K562 (cell line): Measurements from ENCODE around the gene TMEM88. TPM values are rescaled to one million over a fixed set of nuclear protein-coding genes. Genes with fewer than 3 reads are reported as not detected.

ENCODE experiments used
- ATAC-seq: fragments of 200-7000 bp; cut with Tn5 transposase; 3 replicates; pipeline ENCODE4 v1.9.1; 2020; ENCODE audit warnings: moderate library complexity
- BruUV-seq: library from RNA; stranded (reverse); fragments of 400-500 nt; replicated peaks from 2 replicates; lab custom pipeline; 2021; lab: Mats Ljungman, UMichigan
- CTCF ChIA-PET: fragments of 300-600 bp; formaldehyde crosslinking; extraction: SDS; loops from one replicate; lab custom pipeline; 2021; ENCODE audit warnings: low intra/inter-chr PET ratio; lab: Yijun Ruan, JAX
- POLR2A ChIA-PET: fragments of 300-600, 350-650 bp; sonication (Branson Sonifier 250); formaldehyde crosslinking; extraction: SDS; loops from one replicate; lab custom pipeline; 2021; ENCODE audit warnings: antibody characterized with exemption, inconsistent platforms; lab: Yijun Ruan, JAX
- DNase-seq, 4 experiments: peaks; one replicate each; pipeline versions ENCODE4 v3.0.0 to v3.0.0-alpha.2; 2011 to 2018; ENCODE audit warnings: low spot score in 3 of 4, mixed read lengths in 3 of 4; ENCODE audit errors: extremely low read depth in 1 of 4
- FAIRE-seq: peaks from 2 replicates; lab custom pipeline; 2011; peaks lifted over from hg19 to GRCh38; lab: Jason Lieb, UNC
- H2AFZ ChIP-seq: 2 replicates; pipeline ENCODE4 v1.6.0; 2011; ENCODE audit warnings: low read depth, low read length, control low read depth, inconsistent platforms
- H3K27ac ChIP-seq: fragments of 200-600 bp; 3 replicates; pipeline ENCODE4 v1.8.0; 2011; ENCODE audit warnings: low read depth, mild to moderate bottlenecking, control low read depth, inconsistent platforms, low read length, moderate library complexity, mixed read lengths; ENCODE audit errors: extremely low read depth
- H3K27me3 ChIP-seq, 2 experiments: fragments of 300-600 bp in 1 of 2; 2 replicates in 1 of 2; 3 replicates in 1 of 2; pipeline versions ENCODE4 v1.6.0 to v1.8.0; 2011; ENCODE audit warnings: inconsistent platforms in 2 of 2, low read length in 2 of 2, mild to moderate bottlenecking in 1 of 2, mixed read lengths in 1 of 2, moderate library complexity in 1 of 2; ENCODE audit not compliant: control insufficient read depth in 2 of 2, insufficient read depth in 2 of 2
- H3K36me3 ChIP-seq: fragments of 300-600 bp; 3 replicates; pipeline ENCODE4 v1.8.0; 2011; ENCODE audit warnings: mild to moderate bottlenecking, low read length, inconsistent platforms; ENCODE audit not compliant: control insufficient read depth, insufficient read depth
- H3K4me1 ChIP-seq, 2 experiments: fragments of 200-600 bp in 1 of 2; replicated peaks in 1 of 2; 2 replicates in 1 of 2; 3 replicates in 1 of 2; pipeline versions ENCODE4 v1.5.1 to v1.8.0; 2011; ENCODE audit warnings: inconsistent platforms in 2 of 2, low read length in 2 of 2, mild to moderate bottlenecking in 1 of 2, mixed read lengths in 1 of 2, moderate library complexity in 1 of 2; ENCODE audit not compliant: control insufficient read depth in 2 of 2, insufficient read depth in 2 of 2
- H3K4me2 ChIP-seq: 2 replicates; pipeline ENCODE4 v1.6.1; 2011; ENCODE audit warnings: low read length, control low read depth, inconsistent platforms, mixed read lengths; ENCODE audit not compliant: insufficient read depth
- H3K4me3 ChIP-seq: fragments of 200-600 bp; sonication (generic), shearing (Covaris generic); 2 replicates; pipeline ENCODE4 v1.5.1; 2016; ENCODE audit warnings: control low read depth, inconsistent platforms
- H3K79me2 ChIP-seq: fragments of 200-600 bp; 3 replicates; pipeline ENCODE4 v1.8.0; 2011; ENCODE audit warnings: low read length, inconsistent platforms; ENCODE audit not compliant: control insufficient read depth, insufficient read depth
- H3K9ac ChIP-seq, 2 experiments: 2 replicates each; pipeline versions ENCODE4 v1.6.0 to v1.6.1; 2011; ENCODE audit warnings: low read depth in 2 of 2, low read length in 2 of 2, control low read depth in 1 of 2, inconsistent platforms in 1 of 2, mild to moderate bottlenecking in 1 of 2, mixed read lengths in 1 of 2; ENCODE audit not compliant: insufficient read depth in 1 of 2
- H3K9me1 ChIP-seq: one replicate; pipeline ENCODE4 v1.6.0; 2011; ENCODE audit warnings: inconsistent platforms, mild to moderate bottlenecking, low read length, moderate library complexity; ENCODE audit not compliant: control insufficient read depth, insufficient read depth
- H3K9me3 ChIP-seq: replicated peaks from 2 replicates; pipeline ENCODE4 v1.5.1; 2011; ENCODE audit warnings: low read depth, low read length, inconsistent platforms; ENCODE audit not compliant: control insufficient read depth, insufficient read depth
- H4K20me1 ChIP-seq: replicated peaks from 2 replicates; pipeline ENCODE4 v1.6.1; 2011; ENCODE audit warnings: low read length, inconsistent platforms, mixed read lengths; ENCODE audit not compliant: control insufficient read depth, insufficient read depth
- ARID1B ChIP-seq: fragments of 450-650 bp; IDR thresholded peaks from 2 replicates; pipeline ENCODE4 v1.6.1; 2016; ENCODE audit warnings: antibody characterized with exemption, mild to moderate bottlenecking, inconsistent platforms
- BCL6 ChIP-seq: fragments of 250-450 bp; sonication (Bioruptor Pico); IDR thresholded peaks from 2 replicates; pipeline ENCODE4 v1.4.0; 2020
- DPF2 ChIP-seq: fragments of 450-650 bp; IDR thresholded peaks from 2 replicates; pipeline ENCODE4 v1.6.1; 2016
- FIP1L1 ChIP-seq: fragments of 200-400 bp; formaldehyde crosslinking; IDR thresholded peaks from 2 replicates; pipeline ENCODE4 v1.6.1; 2018; ENCODE audit warnings: mild to moderate bottlenecking, low read depth, low read length; ENCODE audit not compliant: poor library complexity, severe bottlenecking
- FOS ChIP-seq: IDR thresholded peaks from 3 replicates; pipeline ENCODE4 v1.6.1; 2011; ENCODE audit not compliant: insufficient read length; ENCODE audit errors: extremely low read depth
- POLR3A ChIP-seq: IDR thresholded peaks from 2 replicates; pipeline ENCODE4 v1.6.1; 2011; ENCODE audit warnings: borderline replicate concordance, mild to moderate bottlenecking, moderate library complexity; ENCODE audit not compliant: insufficient read length, insufficient read depth; ENCODE audit errors: extremely low read depth
- STAT5B ChIP-seq: fragments of 250-450 bp; sonication (Bioruptor Pico); IDR thresholded peaks from 2 replicates; pipeline ENCODE4 v1.8.0; 2021; ENCODE audit warnings: mild to moderate bottlenecking, inconsistent platforms
- ZNF586 ChIP-seq: fragments of 450-650 bp; formaldehyde crosslinking; conservative IDR thresholded peaks from 2 replicates; pipeline ENCODE4 v1.4.0; 2020; ENCODE audit warnings: mild to moderate bottlenecking, moderate library complexity
- ZNF707 ChIP-seq: fragments of 250-450 bp; sonication (Bioruptor Pico); conservative IDR thresholded peaks from 2 replicates; pipeline ENCODE4 v1.8.0; 2022; ENCODE audit warnings: inconsistent platforms, mild to moderate bottlenecking, moderate library complexity
- ZZZ3 ChIP-seq: fragments of 450-650 bp; IDR thresholded peaks from 2 replicates; pipeline ENCODE4 v1.6.1; 2016; ENCODE audit warnings: antibody characterized with exemption, mild to moderate bottlenecking, moderate library complexity
- WGBS: fragments of 100-300 bp; shearing (Covaris generic); methylation state at CpG from one replicate; pipeline ENCODE4 v1.1.6; 2016; ENCODE audit warnings: low coverage, mixed read lengths; ENCODE audit not compliant: insufficient coverage; ENCODE audit errors: missing lambda C conversion rate; 5-methylcytosine and 5-hydroxymethylcytosine counted together
- in situ Hi-C: fragments of 300-500 bp; cut with MboI; formaldehyde crosslinking; loops from 4 replicates; pipeline ENCODE4 v1.15.0; 2018; ENCODE audit warnings: inconsistent platforms, mixed read lengths
- intact Hi-C: fragments of 100-400 bp; cut with micrococcal nuclease; formaldehyde crosslinking; loops from 2 replicates; pipeline ENCODE4 v1.14.2; 2022
- polyA plus RNA-seq, 8 experiments: library from polyadenylated mRNA; depleted of rRNA in 4 of 8; stranded (reverse) in 5 of 8; unstranded in 3 of 8; fragments of >200 nt; fragmentation: Nextera tagmentation in 2 of 8; fragmentation: Illumina TruSeq in 1 of 8; extraction: Ambion mirVana in 2 of 8; extraction: Trizol in 1 of 8; gene quantifications; 2 replicates each; pipeline versions ENCODE4 v1.2.1 to v1.2.3, GENCODE V29; 2011 to 2014; ENCODE audit warnings: inconsistent platforms in 1 of 8, missing spikeins in 1 of 8
- total RNA-seq, 7 experiments: library from RNA; depleted of rRNA in 6 of 7; stranded (reverse); fragments of >200 nt in 6 of 7; fragmentation: Illumina TruSeq in 2 of 7; extraction: Trizol in 2 of 7; gene quantifications; 2 replicates each; pipeline versions ENCODE4 v1.2.1 to v1.2.3, GENCODE V29; 2011 to 2021; ENCODE audit warnings: low replicate concordance in 1 of 7
- TF ChIP-seq, protein P1 (sequence below): fragments of 250-450 bp; sonication (Bioruptor Pico); IDR thresholded peaks from 2 replicates; pipeline ENCODE4 v1.4.0; 2020; ENCODE audit warnings: mild to moderate bottlenecking, moderate library complexity
- TF ChIP-seq, protein P2 (sequence below): sonication (generic); formaldehyde crosslinking; IDR thresholded peaks from 2 replicates; pipeline ENCODE4 v1.8.1; 2022; ENCODE audit warnings: missing genetic modification reagents
- TF ChIP-seq, protein P3 (sequence below): fragments of 450-650 bp; IDR thresholded peaks from 2 replicates; pipeline ENCODE4 v1.6.1; 2014; ENCODE audit warnings: low read depth, mild to moderate bottlenecking, moderate library complexity, borderline replicate concordance
- TF ChIP-seq, protein P4 (sequence below): IDR thresholded peaks from 3 replicates; pipeline ENCODE4 v1.6.1; 2011; ENCODE audit warnings: borderline replicate concordance, mild to moderate bottlenecking; ENCODE audit not compliant: insufficient read length, insufficient read depth

TMEM88 gene
- total and polyA plus RNA-seq, 9 of the 15 experiments (the other 6 are each of a cell fraction or from before 2014, with no cell fraction given), result 0.10 to 1.4 (median 0.36) TPM; not detected in 3

DNA sequence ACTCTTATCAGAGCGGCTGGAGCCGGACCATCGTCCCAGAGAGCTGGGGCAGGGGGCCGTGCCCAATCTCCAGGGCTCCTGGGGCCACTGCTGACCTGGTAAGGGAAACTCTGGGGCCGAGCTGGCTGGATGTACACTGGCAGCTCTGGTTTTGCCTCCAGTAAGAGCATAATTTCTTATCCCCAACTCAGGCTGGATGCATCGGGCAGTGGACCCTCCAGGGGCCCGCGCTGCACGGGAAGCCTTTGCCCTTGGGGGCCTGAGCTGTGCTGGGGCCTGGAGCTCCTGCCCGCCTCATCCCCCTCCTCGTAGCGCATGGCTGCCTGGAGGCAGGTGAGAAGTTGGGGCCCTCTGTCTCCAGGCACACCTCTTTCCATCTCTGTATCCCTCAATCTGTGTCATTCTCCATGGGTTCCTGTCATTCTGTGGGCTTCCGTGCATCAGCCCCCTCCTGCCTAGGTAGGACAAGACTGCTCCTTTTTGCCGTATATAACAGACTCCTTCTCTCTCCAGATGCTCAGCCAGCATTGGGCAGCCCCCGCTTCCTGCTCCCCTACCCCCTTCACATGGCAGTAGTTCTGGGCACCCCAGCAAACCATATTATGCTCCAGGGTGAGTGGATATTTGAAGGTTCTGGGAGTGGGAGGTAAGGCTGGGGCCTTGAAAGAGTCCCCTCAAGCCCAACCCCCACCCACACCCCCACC lies 9.4 kb upstream of the TMEM88 start:
- H2AFZ ChIP-seq, result no peak overlapping the region
- H3K9me3 ChIP-seq, result no peaks in the 10 kb centered on the region
- intact Hi-C loops (no loop called here), in situ Hi-C loops (no loop called here)
- FAIRE-seq, result no peak
- H3K4me1 ChIP-seq, result peaks cover 8 to 45% of the 10 kb centered on the region in 2 experiments; a peak in 4 of 5 replicates
- H3K9ac ChIP-seq, result peak overlapping the region; percentile 90 to 97
- no TSS peak for BruUV-seq
- 75% methylated on average over 9 of the region's 15 CpGs for WGBS
- H3K4me2 ChIP-seq, result peak overlapping the region; percentile 92
- H3K9me1 ChIP-seq, result peaks cover 3% of the 10 kb centered on the region
- H4K20me1 ChIP-seq, result peaks cover 4% of the 10 kb centered on the region
- CTCF ChIA-PET, result no interaction called here
- TF ChIP-seq FIP1L1, result no peak
- TF ChIP-seq POLR3A, result no peak
- no peak for TF ChIP-seq FOS
- TF ChIP-seq, protein P1, sequence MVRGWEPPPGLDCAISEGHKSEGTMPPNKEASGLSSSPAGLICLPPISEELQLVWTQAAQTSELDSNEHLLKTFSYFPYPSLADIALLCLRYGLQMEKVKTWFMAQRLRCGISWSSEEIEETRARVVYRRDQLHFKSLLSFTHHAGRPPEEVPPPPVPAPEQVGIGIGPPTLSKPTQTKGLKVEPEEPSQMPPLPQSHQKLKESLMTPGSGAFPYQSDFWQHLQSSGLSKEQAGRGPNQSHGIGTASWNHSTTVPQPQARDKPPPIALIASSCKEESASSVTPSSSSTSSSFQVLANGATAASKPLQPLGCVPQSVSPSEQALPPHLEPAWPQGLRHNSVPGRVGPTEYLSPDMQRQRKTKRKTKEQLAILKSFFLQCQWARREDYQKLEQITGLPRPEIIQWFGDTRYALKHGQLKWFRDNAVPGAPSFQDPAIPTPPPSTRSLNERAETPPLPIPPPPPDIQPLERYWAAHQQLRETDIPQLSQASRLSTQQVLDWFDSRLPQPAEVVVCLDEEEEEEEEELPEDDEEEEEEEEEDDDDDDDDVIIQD (CRISPR knock-in tag), result no peak
- TF ChIP-seq, protein P2, sequence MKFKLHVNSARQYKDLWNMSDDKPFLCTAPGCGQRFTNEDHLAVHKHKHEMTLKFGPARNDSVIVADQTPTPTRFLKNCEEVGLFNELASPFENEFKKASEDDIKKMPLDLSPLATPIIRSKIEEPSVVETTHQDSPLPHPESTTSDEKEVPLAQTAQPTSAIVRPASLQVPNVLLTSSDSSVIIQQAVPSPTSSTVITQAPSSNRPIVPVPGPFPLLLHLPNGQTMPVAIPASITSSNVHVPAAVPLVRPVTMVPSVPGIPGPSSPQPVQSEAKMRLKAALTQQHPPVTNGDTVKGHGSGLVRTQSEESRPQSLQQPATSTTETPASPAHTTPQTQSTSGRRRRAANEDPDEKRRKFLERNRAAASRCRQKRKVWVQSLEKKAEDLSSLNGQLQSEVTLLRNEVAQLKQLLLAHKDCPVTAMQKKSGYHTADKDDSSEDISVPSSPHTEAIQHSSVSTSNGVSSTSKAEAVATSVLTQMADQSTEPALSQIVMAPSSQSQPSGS, result no peak
- no peak for TF ChIP-seq ARID1B
- no peak for TF ChIP-seq ZNF586 (CRISPR knock-in tag)
- TF ChIP-seq DPF2, result no peak
- TF ChIP-seq ZZZ3, result no peak
- TF ChIP-seq, protein P3, sequence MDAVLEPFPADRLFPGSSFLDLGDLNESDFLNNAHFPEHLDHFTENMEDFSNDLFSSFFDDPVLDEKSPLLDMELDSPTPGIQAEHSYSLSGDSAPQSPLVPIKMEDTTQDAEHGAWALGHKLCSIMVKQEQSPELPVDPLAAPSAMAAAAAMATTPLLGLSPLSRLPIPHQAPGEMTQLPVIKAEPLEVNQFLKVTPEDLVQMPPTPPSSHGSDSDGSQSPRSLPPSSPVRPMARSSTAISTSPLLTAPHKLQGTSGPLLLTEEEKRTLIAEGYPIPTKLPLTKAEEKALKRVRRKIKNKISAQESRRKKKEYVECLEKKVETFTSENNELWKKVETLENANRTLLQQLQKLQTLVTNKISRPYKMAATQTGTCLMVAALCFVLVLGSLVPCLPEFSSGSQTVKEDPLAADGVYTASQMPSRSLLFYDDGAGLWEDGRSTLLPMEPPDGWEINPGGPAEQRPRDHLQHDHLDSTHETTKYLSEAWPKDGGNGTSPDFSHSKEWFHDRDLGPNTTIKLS, result no peak
- no peak for TF ChIP-seq STAT5B
- TF ChIP-seq ZNF707 (CRISPR knock-in tag), result no peak
- TF ChIP-seq BCL6, result no peak
- TF ChIP-seq, protein P4, sequence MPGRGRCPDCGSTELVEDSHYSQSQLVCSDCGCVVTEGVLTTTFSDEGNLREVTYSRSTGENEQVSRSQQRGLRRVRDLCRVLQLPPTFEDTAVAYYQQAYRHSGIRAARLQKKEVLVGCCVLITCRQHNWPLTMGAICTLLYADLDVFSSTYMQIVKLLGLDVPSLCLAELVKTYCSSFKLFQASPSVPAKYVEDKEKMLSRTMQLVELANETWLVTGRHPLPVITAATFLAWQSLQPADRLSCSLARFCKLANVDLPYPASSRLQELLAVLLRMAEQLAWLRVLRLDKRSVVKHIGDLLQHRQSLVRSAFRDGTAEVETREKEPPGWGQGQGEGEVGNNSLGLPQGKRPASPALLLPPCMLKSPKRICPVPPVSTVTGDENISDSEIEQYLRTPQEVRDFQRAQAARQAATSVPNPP, result no peak
- no peaks in the 10 kb centered on the region for H3K27me3 ChIP-seq
- peaks cover 50% of the 10 kb centered on the region; the same call in 2 of the 3 replicates for H3K36me3 ChIP-seq
- H3K27ac ChIP-seq, result peak overlapping the region; percentile 99; the same call in 2 of the 3 replicates
- POLR2A ChIA-PET, result interaction anchor here (0.6 to 1.7 kb wide), 4 partner anchors 9 to 102 kb away, joined by 4 to 14 read pairs (median 6); partner anchors contain the start of genes CYB5D1 and NAA38
- peaks cover 46% of the 10 kb centered on the region for H3K79me2 ChIP-seq
- no peak for ATAC-seq
- peak overlapping the region; percentile 76; the same call in 1 of the 2 replicates for H3K4me3 ChIP-seq
- DNase-seq, result no peak
